Activated CD8-positive, alpha-beta memory T cell treated with anti-CD3 and anti-CD28 coated beads for 1 hour (primary cell): ENCODE measurements around the gene TSG101.

ENCODE experiments used
- DNase-seq, 2 donors: peaks; one replicate each; pipeline ENCODE4 v3.0.0-alpha.2; 2020; ENCODE audit warnings: low read depth in 1 of 2; ENCODE audit errors: extremely low read depth in 1 of 2

TSG101 gene

DNA sequence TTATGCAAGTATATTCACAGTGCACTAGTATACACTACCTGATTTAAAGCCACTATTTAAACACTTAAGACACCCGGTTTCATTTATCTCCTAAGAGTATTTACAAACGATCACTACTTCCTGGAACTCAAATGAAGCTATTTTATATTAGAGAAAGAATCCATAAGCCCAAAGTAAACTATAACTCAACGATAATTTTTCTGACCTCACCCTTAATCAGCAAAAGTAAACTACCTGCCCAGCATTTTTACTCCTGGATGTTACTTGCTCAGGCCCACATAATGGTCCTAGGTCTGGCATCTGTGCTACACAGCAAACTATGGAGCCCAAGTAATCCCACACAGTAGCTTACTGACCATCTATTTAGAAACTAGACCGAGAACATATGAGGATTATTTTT is 33.4 kb downstream of the TSG101 start:
- no peak for DNase-seq

DNA sequence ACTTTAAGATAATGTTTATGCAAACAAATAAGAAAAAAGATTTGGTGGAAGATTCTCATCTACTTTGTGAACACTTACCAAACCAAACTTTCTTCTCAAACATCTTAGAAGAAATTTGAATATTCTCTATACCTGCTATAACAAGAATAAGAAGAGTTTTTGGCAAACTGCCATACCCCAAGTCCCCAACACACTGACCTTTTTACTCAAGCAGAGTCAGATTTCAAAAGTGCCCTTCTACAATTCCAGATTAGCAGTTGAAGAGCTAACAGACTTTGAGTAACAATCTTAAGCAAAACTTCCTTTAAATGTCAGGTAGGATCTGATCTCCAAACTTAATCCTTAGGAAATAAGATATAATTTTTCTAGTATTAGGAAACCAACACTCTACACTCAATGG is 33.9 kb downstream of the TSG101 start:
- DNase-seq, result no peak

DNA sequence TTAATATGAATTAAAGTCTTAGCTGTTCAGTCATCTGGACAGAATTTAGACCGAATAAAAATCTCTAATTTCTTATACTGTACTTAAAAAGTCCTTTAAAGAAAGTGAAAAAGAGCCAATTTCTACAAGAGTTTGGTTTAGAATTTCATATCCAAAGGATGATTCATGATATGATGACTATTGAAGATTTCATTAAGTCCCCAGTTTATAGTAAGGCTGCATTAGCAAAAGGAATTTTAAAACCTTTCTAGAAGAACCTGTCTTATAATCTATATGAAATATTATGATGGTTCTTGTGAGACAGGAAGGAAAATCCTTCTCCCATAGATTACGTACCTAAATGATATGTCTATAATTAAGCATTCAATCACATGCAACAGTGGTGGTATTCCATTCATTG is 34.8 kb downstream of the TSG101 start:
- DNase-seq, result no peak

DNA sequence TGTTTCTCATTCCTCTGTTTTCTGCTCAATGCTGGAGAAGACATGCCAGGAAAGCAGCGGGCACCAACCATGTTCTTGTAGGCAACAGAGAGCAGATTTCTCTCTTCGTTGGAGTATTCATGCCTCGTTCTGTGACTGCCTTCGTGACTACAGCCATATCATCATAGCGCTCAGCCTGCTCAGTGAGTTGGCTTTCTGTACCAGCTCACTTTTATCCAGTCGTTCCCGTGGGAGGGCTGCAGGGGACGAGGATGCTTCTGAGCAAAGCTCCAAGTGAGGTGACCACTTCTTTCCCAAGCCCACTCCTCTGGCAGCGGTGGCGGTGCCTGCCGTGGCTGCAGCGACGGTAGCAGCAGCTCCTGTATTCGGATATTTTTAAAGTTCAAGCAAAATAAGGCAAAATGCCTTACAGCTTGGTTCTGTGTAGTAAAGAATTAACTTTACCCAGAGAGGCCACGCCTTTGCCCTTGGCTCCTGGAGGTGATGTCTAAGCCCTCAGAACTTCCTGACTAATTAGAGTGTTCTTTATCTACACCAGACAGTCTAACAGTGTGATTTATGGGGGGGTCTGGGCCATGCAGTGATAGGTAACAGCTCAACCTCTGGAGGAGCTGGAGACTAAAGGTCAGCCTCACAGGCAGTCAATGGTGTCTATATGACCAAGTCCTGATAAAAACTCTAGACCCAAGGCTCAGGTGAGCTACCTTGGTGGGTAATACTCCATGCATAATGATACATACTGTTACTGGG is 35.8 kb downstream of the TSG101 start:
- DNase-seq, result no peak

DNA sequence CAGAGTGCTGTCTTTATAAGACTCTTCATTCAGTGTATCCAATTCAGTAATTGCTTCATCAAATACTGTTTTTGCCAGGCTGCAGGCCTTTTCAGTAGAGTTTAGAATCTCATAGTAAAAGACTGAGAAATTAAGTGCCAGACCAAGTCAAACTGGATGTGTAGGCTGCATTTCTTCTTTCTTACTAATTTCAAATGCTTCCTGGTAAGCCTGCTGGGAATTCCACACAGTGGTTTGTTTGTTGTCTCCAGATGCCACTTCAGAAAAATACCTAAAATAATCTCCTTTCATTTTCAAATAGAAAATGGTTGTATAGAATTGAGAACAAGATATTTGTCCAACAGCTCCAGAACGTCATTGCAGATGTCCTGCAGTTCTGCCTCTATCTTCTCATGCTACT is 36.4 kb downstream of the TSG101 start:
- DNase-seq, result no peak

DNA sequence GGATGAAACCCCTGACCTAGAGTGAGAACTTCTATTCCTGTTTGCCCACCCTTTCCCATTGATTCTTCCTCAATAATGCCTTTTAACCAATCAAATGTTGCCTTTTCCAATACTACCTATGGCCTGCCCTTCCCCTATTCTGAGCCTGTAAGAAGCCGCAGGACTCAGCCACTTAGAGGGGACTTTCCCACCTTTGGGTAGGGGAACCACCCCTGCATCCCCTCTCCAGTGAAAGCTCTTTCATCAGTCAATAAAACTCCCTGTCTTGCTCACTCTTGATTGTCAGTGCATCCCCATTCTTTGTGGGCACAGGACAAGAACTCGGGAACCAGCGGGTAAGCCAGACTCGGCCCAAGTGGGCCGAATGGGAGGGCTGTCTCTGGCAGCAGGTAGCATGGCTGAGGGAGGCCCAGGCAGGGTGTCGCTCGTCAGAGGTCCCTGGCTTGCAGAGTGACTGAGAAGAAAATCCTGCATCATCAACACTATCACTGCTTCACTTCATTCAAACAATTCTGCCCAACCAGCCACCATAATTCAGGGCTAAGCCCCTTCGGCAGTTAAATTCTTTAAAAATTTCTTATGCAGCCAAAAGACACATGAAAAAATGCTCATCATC is 40.7 kb downstream of the TSG101 start:
- no peak for DNase-seq

DNA sequence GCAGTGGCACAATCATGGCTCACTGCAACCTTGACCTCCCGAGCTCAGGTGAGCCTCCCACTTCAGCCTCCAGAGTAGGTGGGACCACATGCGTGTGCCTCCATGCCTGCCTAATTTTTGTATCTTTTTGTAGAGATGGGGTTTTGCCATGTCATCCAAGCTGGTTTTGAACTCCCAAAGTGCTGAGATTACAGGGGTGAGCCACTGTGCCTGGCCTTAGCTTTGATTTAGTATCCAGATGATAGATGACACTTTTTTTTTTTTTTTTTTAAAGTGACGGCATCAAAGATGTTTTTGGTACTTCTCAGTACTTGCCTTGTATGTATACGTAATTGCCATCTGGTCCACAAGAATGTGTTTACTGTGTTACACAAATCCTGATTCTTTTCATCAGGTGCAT is 47.7 kb downstream of the TSG101 start:
- no peak for DNase-seq

DNA sequence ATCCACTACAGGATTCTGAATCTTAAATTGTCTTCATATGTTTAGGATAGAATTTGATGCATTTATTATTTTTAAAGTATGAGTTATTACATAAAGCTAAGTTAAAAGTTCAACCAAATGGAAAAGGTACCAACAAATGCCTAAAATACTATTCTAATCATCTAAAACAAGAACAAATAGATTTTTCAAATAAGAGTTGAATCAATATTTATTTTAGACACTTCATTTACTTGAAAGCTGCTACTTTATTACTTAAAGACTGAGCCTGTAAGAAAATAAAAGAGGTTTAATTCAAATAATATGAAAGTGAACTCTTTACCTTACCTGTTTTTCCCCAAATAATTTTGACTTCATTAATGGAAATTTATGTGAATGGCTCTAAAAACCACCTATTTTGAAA is 54.2 kb downstream of the TSG101 start:
- no peak for DNase-seq

DNA sequence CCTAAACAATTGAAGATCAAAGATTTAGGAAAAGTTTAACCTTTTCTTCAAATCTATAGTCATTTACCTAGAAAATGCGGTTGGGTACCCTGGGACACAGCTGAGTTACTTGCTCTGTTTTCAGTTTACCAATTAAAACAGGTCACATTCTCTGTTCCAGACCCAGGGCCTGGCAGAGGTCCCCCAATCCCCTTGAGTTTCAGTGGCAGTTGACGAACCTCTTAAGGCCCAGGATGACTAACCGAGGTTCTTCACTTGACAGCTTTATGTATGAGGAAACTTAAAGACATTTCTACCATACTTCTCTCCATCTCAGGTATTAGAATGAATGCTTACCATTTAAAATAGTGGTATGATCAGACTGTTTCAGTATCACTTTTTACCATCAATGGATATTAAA is 54.7 kb downstream of the TSG101 start:
- no peak for DNase-seq

DNA sequence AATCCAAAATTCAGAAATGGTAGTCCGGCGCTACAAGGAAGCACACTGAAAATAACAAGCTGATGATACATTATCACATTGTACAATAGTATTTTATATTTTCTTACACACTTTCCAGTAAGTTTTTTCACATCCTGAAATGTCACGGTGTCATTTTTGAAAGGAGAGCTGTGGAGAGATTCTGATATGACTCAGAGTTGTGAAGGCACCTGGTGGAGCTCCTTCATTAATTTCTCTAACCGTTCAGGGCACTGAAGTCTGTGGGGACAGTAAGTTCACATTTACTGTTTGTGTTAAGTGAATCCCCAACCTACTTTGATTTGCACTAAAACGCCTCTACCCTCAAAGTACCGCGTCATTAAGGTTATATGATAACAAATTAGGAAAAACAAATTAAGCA is 57.8 kb downstream of the TSG101 start:
- no peak for DNase-seq

DNA sequence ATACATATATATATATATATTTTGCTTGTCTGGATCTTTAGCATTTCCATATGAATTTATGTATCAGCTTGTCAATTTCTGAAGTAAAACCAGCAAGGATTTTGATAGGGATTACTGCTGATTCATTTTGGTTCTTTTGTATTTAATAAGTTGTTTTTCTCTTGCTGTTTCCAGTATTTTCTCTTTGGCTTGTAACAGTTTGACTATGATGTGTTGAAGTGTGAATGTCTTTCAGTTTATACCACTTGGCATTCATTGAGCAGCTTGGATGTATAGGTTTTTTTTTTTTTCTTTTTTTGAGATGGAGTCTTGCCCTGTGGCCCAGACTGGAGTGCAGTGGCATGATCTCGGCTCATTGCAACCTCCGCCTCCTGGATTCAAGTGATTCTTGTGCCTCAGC is 58.7 kb downstream of the TSG101 start:
- no peak for DNase-seq

DNA sequence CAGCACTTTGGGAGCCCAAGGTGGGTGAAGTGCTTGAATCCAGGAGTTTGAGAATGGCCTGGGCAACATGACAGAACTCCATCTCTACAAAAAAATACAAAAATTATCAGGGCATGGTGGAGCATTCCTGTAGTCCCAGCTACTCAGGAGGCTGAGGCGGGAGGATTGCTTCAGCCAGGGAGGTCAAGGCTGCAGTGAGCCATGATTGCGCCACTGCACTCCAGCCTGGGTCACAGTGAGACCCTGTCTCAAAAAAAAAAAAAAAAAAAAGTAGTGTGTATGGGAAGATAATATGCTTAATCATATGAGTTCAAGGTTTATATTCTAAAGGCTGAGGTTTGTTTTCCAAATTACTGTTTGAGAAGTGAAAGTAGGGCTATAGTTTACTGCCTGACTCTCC is 60.3 kb downstream of the TSG101 start:
- no peak for DNase-seq

DNA sequence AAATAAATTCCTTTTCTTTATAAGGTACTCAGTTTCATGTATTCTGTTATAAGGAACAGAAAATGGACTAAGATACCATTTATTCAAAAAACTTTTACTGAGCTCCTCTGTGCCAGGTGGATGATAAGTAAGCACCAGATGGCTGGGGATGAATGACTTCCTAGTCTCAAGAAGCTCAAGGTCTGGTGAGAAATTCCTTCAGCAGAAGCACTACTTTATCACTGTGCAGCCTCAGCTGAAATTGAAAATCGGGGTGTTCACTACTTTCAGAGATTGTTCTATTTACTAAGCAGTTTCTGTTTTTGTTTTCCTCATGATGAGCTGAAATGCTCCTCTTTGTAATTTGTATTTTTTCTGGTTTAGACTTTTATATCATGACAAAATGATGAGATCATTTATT is 63.3 kb downstream of the TSG101 start:
- DNase-seq, result no peak

DNA sequence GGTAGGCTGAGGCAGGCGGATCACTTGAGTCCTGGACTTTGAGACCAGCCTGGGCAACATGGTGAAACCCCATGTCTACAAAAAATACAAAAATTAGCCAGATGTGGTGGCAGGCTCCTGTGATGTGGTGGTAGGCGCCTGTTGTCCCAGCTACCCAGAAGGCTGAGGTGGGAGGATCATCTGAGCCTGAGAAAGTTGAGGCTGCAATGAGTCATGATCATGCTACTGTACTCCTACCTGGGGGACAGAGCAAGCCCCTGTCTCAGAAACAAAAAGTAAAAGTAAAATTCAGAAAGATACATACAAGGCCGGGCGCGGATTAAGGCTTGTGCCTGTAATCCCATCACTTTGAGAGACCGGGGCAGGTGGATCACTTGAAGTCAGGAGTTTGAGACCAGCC is 64.8 kb downstream of the TSG101 start:
- DNase-seq, result no peak

DNA sequence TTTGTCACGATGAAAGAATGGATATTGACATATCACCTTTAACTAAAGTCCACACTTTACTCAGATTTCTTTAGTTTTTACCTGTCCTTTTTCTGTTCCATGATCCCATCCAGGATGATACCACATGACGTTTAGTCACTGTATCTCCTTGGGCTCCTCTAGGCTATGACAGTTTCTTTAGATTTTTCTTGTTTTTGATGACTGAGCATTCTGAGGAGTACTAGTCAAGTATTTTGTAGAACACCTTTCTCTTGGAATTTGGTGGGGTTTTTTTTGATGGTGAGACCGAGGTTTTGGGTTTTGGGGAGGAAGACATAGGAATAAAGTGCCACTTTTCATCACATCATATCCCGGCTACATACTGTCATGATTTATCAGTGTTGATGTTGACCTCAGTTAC is 67.1 kb downstream of the TSG101 start:
- no peak for DNase-seq

DNA sequence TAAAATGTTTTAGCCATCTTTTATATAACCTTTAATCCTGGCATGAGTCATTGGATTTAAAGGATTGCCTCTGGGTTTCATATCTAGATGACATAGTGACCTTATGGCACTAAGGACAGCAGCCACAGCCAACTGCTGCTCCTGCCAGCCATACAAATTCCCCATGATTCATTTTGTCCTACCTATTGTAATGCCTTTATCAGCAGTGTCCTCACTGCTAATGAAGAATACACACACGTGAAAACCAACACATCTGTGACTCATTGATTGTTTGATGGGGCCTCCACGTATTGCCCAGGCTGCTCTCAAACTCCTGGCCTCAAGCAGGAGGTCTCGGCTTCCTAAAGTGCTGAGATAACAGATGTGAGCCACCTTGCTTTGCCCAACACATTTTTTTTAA is 69.3 kb downstream of the TSG101 start:
- DNase-seq, result no peak

DNA sequence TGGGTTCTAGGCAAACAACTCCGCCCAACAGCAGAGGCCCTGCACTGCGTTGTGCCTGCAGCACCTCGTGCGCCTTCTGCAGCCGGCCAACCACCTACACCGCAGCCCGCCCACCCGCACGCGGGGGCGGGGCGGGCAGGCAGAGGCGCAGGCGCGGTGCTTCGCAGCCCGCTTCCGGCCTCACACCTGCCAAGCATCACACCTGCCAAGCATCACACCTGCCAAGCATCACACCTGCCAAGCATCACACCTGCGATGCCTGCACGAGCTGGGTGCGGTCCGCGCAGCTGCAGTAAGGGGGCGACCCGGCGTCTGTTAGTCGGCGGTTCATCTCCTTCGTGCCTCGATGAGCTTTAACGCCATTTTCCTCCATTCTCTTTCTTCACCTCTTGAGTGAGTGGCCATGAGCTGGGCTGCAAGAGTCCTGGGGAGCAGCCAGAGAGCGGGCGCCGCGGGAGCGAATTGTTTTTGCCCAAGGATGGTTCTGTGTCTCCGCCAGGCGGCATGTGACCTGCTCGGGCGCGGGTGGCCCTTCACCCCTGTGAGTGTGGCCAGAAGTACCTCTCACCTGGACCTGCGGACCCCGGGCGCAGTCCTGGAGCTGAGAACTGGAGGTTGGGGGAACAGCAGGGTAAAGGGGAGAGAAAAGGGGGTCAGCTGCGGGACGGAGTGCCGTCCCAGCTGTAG is 70.9 kb downstream of the TSG101 start, which contains the start of gene LDHAL6A:
LDHAL6A (plus strand) TSS at position 171 of the 687 bp plus-strand sequence. CDS start 825 bp downstream, outside the sequence.
- no peak for DNase-seq

DNA sequence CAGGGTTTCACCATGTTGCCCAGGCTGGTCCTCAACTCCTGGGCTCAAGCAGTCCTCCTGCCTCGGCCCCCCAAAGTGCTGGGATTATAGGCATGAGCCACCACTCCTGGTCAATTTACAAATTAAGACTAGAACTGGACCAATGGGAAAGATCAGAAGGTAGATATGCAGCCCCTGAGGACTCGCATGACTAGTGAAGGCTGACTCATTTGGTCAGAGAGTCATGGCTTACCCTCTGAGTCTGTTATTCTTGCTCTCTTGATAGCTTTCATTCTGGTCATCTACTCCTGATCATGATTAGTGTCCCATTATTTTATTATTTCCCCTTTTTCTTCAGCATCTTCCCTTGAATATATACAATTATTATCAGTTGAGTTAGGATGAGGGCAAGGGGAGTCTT is 73.8 kb downstream of the TSG101 start:
- no peak for DNase-seq

DNA sequence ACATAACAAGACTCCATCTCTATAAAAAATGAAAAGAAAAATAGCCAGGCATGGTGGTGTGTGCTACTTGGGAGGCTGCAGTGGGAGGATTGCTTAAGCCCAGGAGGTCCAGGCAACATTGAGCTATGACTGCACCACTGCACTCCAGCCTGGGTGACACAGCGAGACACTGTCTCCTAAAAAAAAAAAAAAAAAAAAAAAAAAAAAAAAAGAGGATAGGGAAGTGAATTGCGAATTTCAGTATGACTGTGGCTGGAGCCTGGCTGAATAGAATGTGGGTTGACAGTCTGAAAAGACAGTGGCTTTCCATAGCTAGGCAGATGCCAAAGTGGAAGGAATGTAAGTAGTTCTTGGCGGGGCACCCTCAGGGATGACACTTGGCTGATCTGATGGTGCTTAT is 77.5 kb downstream of the TSG101 start:
- no peak for DNase-seq

DNA sequence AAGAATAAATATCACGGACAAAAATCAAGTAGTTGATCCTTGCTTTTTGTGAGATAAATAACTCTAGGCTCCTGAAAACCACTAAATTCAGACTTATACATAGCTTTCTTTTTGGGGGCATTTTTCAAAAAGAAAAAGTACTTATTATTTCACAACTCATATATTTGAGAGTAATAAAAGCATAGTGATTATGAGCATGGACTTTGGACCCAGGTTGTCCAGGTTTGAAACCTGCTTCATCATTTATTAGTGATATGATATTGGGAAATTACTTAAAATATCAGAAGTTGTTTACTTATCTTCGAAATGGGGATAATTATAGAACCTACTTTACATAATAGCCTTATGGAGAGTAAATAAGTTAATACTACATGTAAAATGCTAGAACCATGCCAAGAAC is 88.1 kb downstream of the TSG101 start:
- no peak for DNase-seq
